Activated naive CD8-positive, alpha-beta T cell treated with anti-CD3 and anti-CD28 coated beads for 36 hours (primary cell): ENCODE results near the gene ROR1. TPM values are rescaled to one million over a fixed set of nuclear protein-coding genes. Genes with fewer than 3 reads are reported as not detected.

Source experiments
- DNase-seq: peaks from one replicate; pipeline ENCODE4 v3.0.0; 2021
- H3K27ac Mint-ChIP-seq: one replicate; pipeline ENCODE4 v1.8.0; 2022; ENCODE audit warnings: mild to moderate bottlenecking, moderate library complexity, mixed read lengths
- H3K27me3 Mint-ChIP-seq: one replicate; pipeline ENCODE4 v1.8.0; 2022; ENCODE audit warnings: mild to moderate bottlenecking, mixed read lengths
- H3K36me3 Mint-ChIP-seq: one replicate; pipeline ENCODE4 v1.8.0; 2021; ENCODE audit warnings: mild to moderate bottlenecking, mixed read lengths
- H3K4me1 Mint-ChIP-seq: one replicate; pipeline ENCODE4 v1.8.0; 2021; ENCODE audit warnings: mixed read lengths
- H3K4me3 Mint-ChIP-seq: one replicate; pipeline ENCODE4 v1.8.0; 2022; ENCODE audit warnings: mild to moderate bottlenecking, moderate library complexity, mixed read lengths
- H3K9me3 Mint-ChIP-seq: one replicate; pipeline ENCODE4 v1.8.0; 2022; ENCODE audit warnings: mixed read lengths
- total RNA-seq, 2 experiments: library from RNA; stranded (reverse); gene quantifications; one replicate each; pipeline ENCODE4 v1.2.3, GENCODE V29; 2021

Gene ROR1
- total RNA-seq, 2 experiments from 2014 or later: not detected

DNA sequence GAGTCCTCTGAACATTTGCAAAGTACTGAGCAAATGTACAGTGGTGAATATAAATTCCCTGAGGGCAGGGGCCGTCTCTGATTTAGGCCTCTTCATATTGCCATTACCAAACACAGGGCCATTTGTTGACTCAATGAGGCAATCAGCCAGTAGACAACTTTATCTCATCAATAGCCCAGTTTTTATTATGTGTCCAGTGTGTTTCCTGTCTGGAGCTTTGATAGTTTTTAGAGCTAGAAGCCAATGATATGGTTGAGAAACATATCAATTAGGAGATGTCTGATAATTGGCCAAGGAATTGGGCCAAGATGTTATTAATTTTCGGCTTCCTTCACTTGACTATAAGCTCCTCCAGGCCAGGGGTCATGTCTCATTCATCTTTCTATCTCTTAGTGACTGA, 163.0 kb downstream of the ROR1 start:
- DNase-seq: no peak
- Mint-ChIP-seq H3K27me3 (no peaks in the 10 kb centered on the region), H3K4me1 (peaks cover 2% of the 10 kb centered on the region), H3K4me3 (no peak overlapping the region), H3K9me3 (no peaks in the 10 kb centered on the region), H3K27ac (no peak overlapping the region), H3K36me3 (no peaks in the 10 kb centered on the region)

GRCh38 chr1:63937461-63938022, 163.7 kb downstream of the ROR1 start:
- H3K4me3 Mint-ChIP-seq: no peak overlapping the region
- DNase-seq: no peak
- peaks cover 2% of the 10 kb centered on the region for H3K4me1 Mint-ChIP-seq
- H3K27ac Mint-ChIP-seq: no peak overlapping the region
- no peaks in the 10 kb centered on the region for H3K27me3 Mint-ChIP-seq
- H3K9me3 Mint-ChIP-seq: no peaks in the 10 kb centered on the region
- H3K36me3 Mint-ChIP-seq: no peaks in the 10 kb centered on the region

GRCh38 chr1:63940440-63940839, 166.6 kb downstream of the ROR1 start:
- DNase-seq: no peak
- Mint-ChIP-seq H3K27ac (no peak overlapping the region), H3K9me3 (no peaks in the 10 kb centered on the region), H3K4me1 (peaks cover 2% of the 10 kb centered on the region), H3K4me3 (no peak overlapping the region), H3K27me3 (peaks cover 2% of the 10 kb centered on the region), H3K36me3 (no peaks in the 10 kb centered on the region)

GRCh38 chr1:63943393-63943792, 169.6 kb downstream of the ROR1 start:
- Mint-ChIP-seq H3K36me3 (no peaks in the 10 kb centered on the region), H3K27ac (no peak overlapping the region), H3K4me1 (no peaks in the 10 kb centered on the region), H3K27me3 (peaks cover 2% of the 10 kb centered on the region), H3K4me3 (no peak overlapping the region), H3K9me3 (no peaks in the 10 kb centered on the region)
- no peak for DNase-seq

- Mint-ChIP-seq H3K27me3 (peaks cover 2% of the 10 kb centered on the region), H3K9me3 (no peaks in the 10 kb centered on the region)
Measured at GRCh38 chr1:63945943-63946342, 172.1 kb downstream of the ROR1 start.

DNA sequence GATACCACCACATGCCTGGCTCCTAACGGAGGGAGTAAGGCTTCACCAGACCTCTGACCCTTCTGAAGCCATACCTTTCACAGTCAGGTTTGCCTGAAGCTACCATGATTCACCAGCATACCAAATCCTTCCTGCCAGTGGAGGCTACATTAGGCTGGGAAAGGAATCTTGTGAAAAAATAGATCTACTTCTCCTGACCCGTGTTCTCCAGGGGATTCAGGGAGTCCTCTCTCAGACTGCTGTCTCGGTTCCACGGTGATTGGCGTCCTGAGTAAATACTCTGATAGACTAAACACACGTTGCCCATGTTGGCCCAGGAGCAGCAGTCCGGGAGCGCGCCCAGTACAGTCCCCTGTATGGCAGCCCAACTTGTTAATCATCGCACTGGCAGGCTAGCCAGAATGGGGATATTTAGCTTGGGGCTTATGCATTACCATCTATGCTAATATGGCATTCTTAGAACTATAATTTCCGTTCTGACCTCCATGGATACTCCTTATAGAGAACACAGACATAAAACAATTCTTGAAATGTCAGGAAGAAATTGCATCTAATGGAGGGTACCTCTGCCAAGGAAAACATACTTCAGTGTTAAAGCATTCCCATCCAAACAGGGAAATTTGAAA, 173.2 kb downstream of the ROR1 start:
- no peaks in the 10 kb centered on the region for H3K36me3 Mint-ChIP-seq
- peaks cover 2% of the 10 kb centered on the region for H3K27me3 Mint-ChIP-seq
- DNase-seq: no peak
- no peak overlapping the region for H3K27ac Mint-ChIP-seq
- no peaks in the 10 kb centered on the region for H3K4me1 Mint-ChIP-seq
- no peaks in the 10 kb centered on the region for H3K9me3 Mint-ChIP-seq
- H3K4me3 Mint-ChIP-seq: no peak overlapping the region

More at GRCh38 chr1:63945943-63946342, 172.1 kb downstream of the ROR1 start:
- no peaks in the 10 kb centered on the region for H3K36me3 Mint-ChIP-seq
- no peak overlapping the region for H3K27ac Mint-ChIP-seq
- H3K4me1 Mint-ChIP-seq: no peaks in the 10 kb centered on the region
- H3K4me3 Mint-ChIP-seq: no peak overlapping the region
- no peak for DNase-seq

DNA sequence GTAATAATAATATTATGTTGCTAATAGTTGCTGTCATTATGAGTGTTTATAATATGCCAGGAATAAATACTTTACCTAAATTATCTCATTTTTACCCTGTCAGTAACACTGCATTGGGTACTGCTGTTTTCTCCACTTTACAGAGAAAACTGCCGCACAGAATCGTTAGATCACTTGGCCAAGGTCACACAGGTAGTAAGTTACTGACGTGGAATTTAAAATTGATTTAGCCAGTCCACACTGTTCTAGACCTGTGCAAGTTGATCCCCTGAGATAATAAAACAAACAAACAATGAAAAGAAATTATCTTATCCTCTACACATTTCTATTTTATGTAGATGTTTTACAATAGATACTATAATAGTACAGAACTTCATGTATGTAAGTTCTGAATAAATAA, 174.1 kb downstream of the ROR1 start:
- no peak for DNase-seq
- Mint-ChIP-seq H3K4me3 (no peak overlapping the region), H3K9me3 (no peaks in the 10 kb centered on the region), H3K36me3 (no peaks in the 10 kb centered on the region), H3K27ac (no peak overlapping the region), H3K27me3 (peaks cover 2% of the 10 kb centered on the region), H3K4me1 (no peaks in the 10 kb centered on the region)

GRCh38 chr1:63950023-63950422, 176.2 kb downstream of the ROR1 start:
- no peak for DNase-seq
- Mint-ChIP-seq H3K4me3 (no peak overlapping the region), H3K36me3 (no peaks in the 10 kb centered on the region), H3K27ac (no peak overlapping the region), H3K27me3 (no peaks in the 10 kb centered on the region), H3K4me1 (no peaks in the 10 kb centered on the region), H3K9me3 (peaks cover 8% of the 10 kb centered on the region)

DNA sequence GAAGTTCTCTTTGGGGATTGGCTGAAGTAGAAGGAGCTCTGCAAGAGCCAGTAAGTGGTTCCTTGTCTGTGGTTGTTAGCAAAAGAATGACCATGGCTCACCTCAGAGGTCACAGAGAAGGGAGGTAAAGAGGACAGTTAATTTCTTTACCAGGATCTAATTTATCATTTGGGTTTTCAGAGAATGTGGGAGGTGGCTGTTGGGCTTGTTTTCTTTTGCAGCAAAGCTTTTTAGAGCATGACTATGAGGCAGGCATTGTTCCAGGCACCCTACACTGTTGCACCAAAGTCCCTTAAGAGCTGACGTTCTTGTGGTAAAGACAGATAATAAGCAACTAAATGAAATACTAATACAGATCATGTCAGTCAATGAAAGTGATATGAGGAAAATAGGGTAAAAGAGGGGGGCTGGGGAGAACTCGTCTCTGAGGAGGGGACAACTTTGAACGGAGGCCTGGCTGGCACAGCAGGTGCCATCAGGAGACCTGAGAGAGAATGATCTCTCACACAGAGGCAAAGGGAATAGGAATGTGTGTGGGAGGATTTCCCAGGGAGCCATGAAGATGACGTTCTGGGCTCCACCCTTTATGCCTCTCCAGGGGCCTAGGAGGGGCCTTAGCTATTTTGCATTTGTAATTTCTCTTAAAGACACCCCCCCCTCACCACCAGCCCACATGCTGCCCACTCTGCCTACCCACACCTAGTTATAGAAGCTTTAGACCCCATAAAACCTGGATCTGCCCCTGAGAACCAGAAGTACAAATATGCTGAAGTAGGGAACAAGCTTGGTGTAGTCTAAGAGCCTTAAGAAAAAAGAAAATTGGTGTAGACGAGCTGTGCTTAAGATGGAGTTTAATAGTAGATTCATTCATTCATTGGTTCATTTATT, 177.5 kb downstream of the ROR1 start:
- Mint-ChIP-seq H3K27me3 (no peaks in the 10 kb centered on the region), H3K36me3 (no peaks in the 10 kb centered on the region)
- DNase-seq: no peak

DNA sequence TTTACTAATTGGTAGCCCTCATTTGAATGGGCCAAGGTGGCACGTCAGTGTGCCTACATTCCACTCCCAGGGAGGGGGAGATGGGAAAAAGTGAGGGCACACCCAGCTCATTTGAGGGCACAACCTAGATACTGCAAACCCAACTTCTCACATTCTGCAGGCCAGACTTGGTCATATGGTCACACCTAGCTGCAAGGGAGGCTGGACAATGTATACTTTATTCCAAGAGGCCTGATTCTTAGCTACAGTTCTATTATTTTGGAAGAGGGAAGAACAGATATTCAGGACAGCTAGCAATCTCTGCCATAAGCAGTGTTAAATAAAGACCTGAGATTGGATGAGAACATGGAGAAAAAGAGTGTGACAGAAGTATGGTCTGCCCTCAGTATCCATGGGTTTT, 180.4 kb downstream of the ROR1 start:
- Mint-ChIP-seq H3K4me3 (no peak overlapping the region), H3K4me1 (no peaks in the 10 kb centered on the region)

More for the DNA sequence above, 177.5 kb downstream of the ROR1 start:
- H3K4me3 Mint-ChIP-seq: no peak overlapping the region
- no peaks in the 10 kb centered on the region for H3K4me1 Mint-ChIP-seq
- H3K9me3 Mint-ChIP-seq: peaks cover 8% of the 10 kb centered on the region
- H3K27ac Mint-ChIP-seq: no peak overlapping the region

GRCh38 chr1:63955370-63956145, 181.7 kb downstream of the ROR1 start:
- DNase-seq: no peak
- H3K4me1 Mint-ChIP-seq: no peaks in the 10 kb centered on the region
- H3K9me3 Mint-ChIP-seq: peaks cover 16% of the 10 kb centered on the region
- H3K4me3 Mint-ChIP-seq: no peak overlapping the region
- H3K27me3 Mint-ChIP-seq: no peaks in the 10 kb centered on the region
- no peaks in the 10 kb centered on the region for H3K36me3 Mint-ChIP-seq
- no peak overlapping the region for H3K27ac Mint-ChIP-seq

More for the DNA sequence above, 180.4 kb downstream of the ROR1 start:
- Mint-ChIP-seq H3K36me3 (no peaks in the 10 kb centered on the region), H3K27me3 (no peaks in the 10 kb centered on the region), H3K9me3 (peaks cover 16% of the 10 kb centered on the region), H3K27ac (no peak overlapping the region)
- no peak for DNase-seq

DNA sequence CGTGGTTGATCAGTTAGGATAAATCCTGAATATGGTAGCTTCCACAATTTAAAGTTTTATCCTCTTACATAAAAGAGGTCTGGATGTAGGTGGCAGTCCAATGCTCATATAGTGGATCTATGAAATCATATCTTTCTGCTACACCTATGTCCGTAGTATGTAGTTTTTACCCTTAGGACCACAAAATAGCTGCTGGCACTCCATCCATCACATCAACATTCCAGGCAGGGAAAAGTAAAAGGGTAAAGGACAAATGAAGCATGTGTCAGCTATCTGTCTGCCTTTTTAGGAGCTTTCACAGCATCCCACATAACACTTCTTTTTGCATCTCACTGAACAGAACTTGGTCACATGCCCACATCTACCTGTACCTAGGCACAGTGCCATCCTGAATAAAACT, 184.7 kb downstream of the ROR1 start:
- no peak for DNase-seq
- H3K4me1 Mint-ChIP-seq: no peaks in the 10 kb centered on the region
- no peaks in the 10 kb centered on the region for H3K36me3 Mint-ChIP-seq
- no peak overlapping the region for H3K27ac Mint-ChIP-seq
- no peaks in the 10 kb centered on the region for H3K27me3 Mint-ChIP-seq
- H3K9me3 Mint-ChIP-seq: peaks cover 14% of the 10 kb centered on the region
- no peak overlapping the region for H3K4me3 Mint-ChIP-seq

- Mint-ChIP-seq H3K36me3 (no peaks in the 10 kb centered on the region), H3K4me1 (no peaks in the 10 kb centered on the region), H3K9me3 (peaks cover 8% of the 10 kb centered on the region), H3K4me3 (no peak overlapping the region), H3K27me3 (peaks cover under 1% of the 10 kb centered on the region), H3K27ac (no peak overlapping the region)
- no peak for DNase-seq
Measured at GRCh38 chr1:63960326-63960725, 186.5 kb downstream of the ROR1 start.

GRCh38 chr1:63966016-63966415, 192.2 kb downstream of the ROR1 start:
- Mint-ChIP-seq H3K27ac (no peak overlapping the region), H3K4me3 (no peak overlapping the region), H3K4me1 (peaks cover 4% of the 10 kb centered on the region), H3K36me3 (no peaks in the 10 kb centered on the region), H3K27me3 (peaks cover 20% of the 10 kb centered on the region), H3K9me3 (no peaks in the 10 kb centered on the region)
- DNase-seq: no peak

DNA sequence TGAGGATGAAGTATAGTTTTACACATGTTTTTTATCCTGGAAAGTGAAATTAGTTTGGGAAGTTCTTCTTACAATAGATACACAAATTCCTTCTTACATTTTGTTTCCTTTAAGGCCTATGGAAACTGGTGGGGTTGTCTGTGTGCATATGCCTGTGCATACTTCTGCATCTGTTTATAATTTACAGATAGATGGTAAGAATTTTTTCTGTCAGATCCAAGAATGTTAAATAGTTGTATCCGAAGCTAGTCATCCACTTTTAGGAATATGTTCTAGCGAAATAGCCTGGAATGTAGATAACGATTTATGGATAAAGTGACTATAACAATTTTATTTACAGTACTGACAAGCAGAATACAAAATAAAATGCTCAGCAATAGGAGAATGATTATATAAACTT, 194.1 kb downstream of the ROR1 start:
- no peak overlapping the region for H3K4me3 Mint-ChIP-seq
- H3K36me3 Mint-ChIP-seq: no peaks in the 10 kb centered on the region
- H3K27me3 Mint-ChIP-seq: peaks cover 20% of the 10 kb centered on the region
- no peak for DNase-seq
- H3K27ac Mint-ChIP-seq: no peak overlapping the region
- peaks cover 4% of the 10 kb centered on the region for H3K4me1 Mint-ChIP-seq
- H3K9me3 Mint-ChIP-seq: no peaks in the 10 kb centered on the region
